Bronchial epithelial cell (primary cell): Measurements from ENCODE around the gene TMEM80. TPM values are rescaled to one million over a fixed set of nuclear protein-coding genes. Genes with fewer than 3 reads are reported as not detected.

Source experiments
- DNase-seq: peaks from one replicate; pipeline ENCODE4 v3.0.0-alpha.2; 2010; ENCODE audit warnings: low read depth
- FAIRE-seq: peaks from 2 replicates; lab custom pipeline; 2011; peaks lifted over from hg19 to GRCh38; lab: Jason Lieb, UNC
- H3K27me3 ChIP-seq: 2 replicates; pipeline ENCODE4 v1.5.1; 2011; ENCODE audit warnings: low read length; ENCODE audit not compliant: control insufficient read depth, insufficient read depth
- H3K36me3 ChIP-seq: 2 replicates; pipeline ENCODE4 v1.5.1; 2011; ENCODE audit warnings: low read length; ENCODE audit not compliant: control insufficient read depth, insufficient read depth
- H3K4me3 ChIP-seq: 2 replicates; pipeline ENCODE4 v1.5.1; 2011; ENCODE audit warnings: mild to moderate bottlenecking, low read depth, low read length, control low read depth
- total RNA-seq: library from RNA; depleted of rRNA; stranded (reverse); fragments of >200 nt; gene quantifications from 2 replicates; pipeline ENCODE4 v1.2.1, GENCODE V29; 2014
- TF ChIP-seq, protein P1 (sequence below): IDR thresholded peaks from 2 replicates; pipeline ENCODE4 v1.5.1; 2011; ENCODE audit warnings: mild to moderate bottlenecking, moderate library complexity, low read length, control low read depth, inconsistent platforms; ENCODE audit not compliant: insufficient read depth, severe bottlenecking

Gene TMEM80
- total RNA-seq, 1 donor from 2014 or later = 9.0 TPM

- no peaks in the 10 kb centered on the region for H3K27me3 ChIP-seq
- peaks cover 39% of the 10 kb centered on the region for H3K36me3 ChIP-seq
- no peak for DNase-seq
Observed at GRCh38 chr11:720017-720641, 24.5 kb downstream of the TMEM80 start.

DNA sequence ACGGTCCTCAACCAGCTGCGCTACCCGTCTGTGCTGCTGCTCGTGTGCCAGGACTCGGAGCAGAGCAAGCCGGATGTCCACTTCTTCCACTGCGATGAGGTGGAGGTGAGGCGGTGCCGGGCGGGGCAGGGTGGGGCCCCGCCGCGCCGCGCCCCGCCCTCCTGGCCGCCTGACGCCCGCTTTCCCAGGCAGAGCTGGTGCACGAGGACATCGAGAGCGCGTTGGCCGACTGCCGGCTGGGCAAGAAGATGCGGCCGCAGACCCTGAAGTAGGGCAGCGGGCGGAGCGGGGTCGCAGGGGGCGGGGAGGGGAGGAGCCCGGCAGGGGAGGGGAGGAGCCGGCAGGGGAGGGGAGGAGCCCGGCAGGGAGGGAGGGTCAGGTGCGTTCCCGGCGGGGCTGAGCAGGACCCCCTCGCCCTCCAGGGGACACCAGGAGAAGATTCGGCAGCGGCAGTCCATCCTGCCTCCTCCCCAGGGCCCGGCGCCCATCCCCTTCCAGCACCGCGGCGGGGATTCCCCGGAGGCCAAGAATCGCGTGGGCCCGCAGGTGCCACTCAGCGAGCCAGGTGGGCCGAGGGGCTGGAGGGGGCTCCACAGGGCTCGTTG, 25.1 kb downstream of the TMEM80 start:
- DNase-seq (no peak), FAIRE-seq (no peak)
- TF ChIP-seq, protein P1, sequence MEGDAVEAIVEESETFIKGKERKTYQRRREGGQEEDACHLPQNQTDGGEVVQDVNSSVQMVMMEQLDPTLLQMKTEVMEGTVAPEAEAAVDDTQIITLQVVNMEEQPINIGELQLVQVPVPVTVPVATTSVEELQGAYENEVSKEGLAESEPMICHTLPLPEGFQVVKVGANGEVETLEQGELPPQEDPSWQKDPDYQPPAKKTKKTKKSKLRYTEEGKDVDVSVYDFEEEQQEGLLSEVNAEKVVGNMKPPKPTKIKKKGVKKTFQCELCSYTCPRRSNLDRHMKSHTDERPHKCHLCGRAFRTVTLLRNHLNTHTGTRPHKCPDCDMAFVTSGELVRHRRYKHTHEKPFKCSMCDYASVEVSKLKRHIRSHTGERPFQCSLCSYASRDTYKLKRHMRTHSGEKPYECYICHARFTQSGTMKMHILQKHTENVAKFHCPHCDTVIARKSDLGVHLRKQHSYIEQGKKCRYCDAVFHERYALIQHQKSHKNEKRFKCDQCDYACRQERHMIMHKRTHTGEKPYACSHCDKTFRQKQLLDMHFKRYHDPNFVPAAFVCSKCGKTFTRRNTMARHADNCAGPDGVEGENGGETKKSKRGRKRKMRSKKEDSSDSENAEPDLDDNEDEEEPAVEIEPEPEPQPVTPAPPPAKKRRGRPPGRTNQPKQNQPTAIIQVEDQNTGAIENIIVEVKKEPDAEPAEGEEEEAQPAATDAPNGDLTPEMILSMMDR = no peak
- Histone ChIP-seq H3K36me3 (peaks cover 40% of the 10 kb centered on the region), H3K27me3 (no peaks in the 10 kb centered on the region), H3K4me3 (no peak overlapping the region)

More at GRCh38 chr11:720017-720641, 24.5 kb downstream of the TMEM80 start:
- no peak overlapping the region for H3K4me3 ChIP-seq
- FAIRE-seq = no peak
- TF ChIP-seq, protein P1 = no peak

DNA sequence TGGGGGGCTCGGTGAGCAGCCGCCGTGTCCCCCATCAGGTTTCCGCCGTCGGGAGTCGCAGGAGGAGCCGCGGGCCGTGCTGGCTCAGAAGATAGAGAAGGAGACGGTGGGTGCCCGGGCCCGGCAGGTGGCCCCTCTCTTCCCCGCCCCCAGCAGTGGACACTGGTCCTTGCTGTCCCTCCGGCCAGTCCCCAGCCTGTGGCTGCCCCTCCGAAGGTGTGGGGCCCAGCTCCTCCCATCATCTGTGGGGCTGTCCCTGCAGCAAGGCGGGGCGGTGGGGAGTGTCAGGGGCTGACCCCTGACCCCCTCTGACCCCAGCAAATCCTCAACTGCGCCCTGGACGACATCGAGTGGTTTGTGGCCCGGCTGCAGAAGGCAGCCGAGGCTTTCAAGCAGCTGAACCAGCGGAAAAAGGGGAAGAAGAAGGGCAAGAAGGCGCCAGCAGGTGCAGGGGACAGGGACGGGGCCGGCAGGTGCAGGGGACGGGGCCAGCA, 25.7 kb downstream of the TMEM80 start:
- TF ChIP-seq, protein P1 = no peak
- FAIRE-seq (no peak), DNase-seq (no peak)
- no peaks in the 10 kb centered on the region for H3K27me3 ChIP-seq
- H3K36me3 ChIP-seq = peaks cover 40% of the 10 kb centered on the region
- no peak overlapping the region for H3K4me3 ChIP-seq

GRCh38 chr11:721741-722345, 26.2 kb downstream of the TMEM80 start:
- no peak for DNase-seq
- no peak for FAIRE-seq
- Histone ChIP-seq H3K4me3 (no peak overlapping the region), H3K36me3 (peaks cover 40% of the 10 kb centered on the region), H3K27me3 (no peaks in the 10 kb centered on the region)
- TF ChIP-seq, protein P1 = no peak

GRCh38 chr11:722346-722811, 26.8 kb downstream of the TMEM80 start:
- no peak for DNase-seq
- Histone ChIP-seq H3K4me3 (no peak overlapping the region), H3K36me3 (peaks cover 42% of the 10 kb centered on the region), H3K27me3 (no peaks in the 10 kb centered on the region)
- TF ChIP-seq, protein P1 = no peak
- FAIRE-seq = no peak
